ENCODE measurements around the gene SETD7.

DNA sequence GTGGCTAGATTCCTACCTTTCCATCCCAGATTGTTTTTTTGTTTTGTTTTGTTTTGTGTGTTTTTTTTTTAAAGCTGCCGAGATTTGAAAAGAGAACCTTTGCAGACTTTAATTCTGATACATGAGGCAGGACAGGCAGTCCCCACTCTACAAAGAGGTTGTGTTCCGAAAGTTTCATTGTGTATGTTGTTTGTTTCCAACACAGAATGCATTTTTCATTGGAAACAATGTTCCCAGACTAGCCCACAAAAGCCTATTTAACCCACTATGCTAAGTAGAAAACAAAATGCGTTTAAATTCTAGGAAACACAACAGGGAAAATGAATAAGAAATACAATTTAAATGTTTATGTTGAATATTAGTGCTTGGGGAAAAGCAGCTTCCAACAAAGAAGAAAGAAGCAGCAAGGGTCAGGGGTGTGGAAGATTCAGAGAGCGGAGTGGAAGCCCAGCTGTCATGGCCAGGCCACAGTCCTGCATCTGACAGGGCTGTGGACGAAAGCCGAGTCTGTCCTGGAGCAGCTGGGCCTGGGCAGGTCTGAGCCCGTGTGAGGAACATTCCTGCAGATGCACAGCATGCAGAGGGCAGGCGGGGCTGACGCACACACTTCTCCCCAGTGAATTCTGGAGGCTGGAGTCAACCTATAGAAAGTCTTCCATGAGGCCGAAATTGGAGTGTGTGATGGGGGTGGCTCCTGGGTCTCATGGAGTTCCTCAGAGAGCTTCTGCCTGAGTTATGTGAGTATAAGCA is 12.4 kb upstream of the SETD7 start:
- TF ChIP-seq CTCF (conservative IDR thresholded peaks at IDR 0.05; ENCODE audit: low read length) (no peak), EZH2phosphoT487 (IDR thresholded peaks at IDR 0.05; ENCODE audit: borderline replicate concordance) (no peak)
